ENCODE data around the gene SMAD3.

DNA sequence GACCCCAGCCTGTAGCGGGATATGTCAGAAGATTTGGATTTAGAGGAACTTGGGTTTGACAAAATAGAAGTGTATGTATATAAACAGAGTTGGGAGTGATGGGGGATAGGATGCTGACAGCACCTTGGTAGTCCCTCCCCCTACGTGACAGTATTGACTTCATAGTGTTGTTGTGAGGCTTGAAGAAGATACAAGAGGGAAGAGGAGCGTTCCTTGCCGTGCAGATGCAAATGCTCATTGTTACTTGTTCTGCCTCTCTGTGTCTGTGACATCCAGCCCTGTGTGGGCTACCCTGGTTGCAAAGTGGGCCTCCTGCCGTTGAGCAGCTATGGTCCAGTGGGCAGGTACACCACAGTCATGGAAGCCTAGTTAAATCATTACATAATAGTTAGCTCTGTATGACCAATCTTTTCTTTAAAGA, 45.0 kb downstream of the SMAD3 start:
- TF ChIP-seq ZNF658 (tag by site-specific recombination; IDR thresholded peaks at IDR 0.05) = no peak
- TF ChIP-seq, protein P1, sequence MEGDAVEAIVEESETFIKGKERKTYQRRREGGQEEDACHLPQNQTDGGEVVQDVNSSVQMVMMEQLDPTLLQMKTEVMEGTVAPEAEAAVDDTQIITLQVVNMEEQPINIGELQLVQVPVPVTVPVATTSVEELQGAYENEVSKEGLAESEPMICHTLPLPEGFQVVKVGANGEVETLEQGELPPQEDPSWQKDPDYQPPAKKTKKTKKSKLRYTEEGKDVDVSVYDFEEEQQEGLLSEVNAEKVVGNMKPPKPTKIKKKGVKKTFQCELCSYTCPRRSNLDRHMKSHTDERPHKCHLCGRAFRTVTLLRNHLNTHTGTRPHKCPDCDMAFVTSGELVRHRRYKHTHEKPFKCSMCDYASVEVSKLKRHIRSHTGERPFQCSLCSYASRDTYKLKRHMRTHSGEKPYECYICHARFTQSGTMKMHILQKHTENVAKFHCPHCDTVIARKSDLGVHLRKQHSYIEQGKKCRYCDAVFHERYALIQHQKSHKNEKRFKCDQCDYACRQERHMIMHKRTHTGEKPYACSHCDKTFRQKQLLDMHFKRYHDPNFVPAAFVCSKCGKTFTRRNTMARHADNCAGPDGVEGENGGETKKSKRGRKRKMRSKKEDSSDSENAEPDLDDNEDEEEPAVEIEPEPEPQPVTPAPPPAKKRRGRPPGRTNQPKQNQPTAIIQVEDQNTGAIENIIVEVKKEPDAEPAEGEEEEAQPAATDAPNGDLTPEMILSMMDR (tag by site-specific recombination; IDR thresholded peaks at IDR 0.05) = no peak
- no peak for TF ChIP-seq REPIN1 (tag by site-specific recombination; IDR thresholded peaks at IDR 0.05; ENCODE audit: low read depth)
- no peak for TF ChIP-seq ZEB2 (tag by site-specific recombination; IDR thresholded peaks at IDR 0.05)
- TF ChIP-seq KLF9 (tag by site-specific recombination; IDR thresholded peaks at IDR 0.05; ENCODE audit: low read depth) = no peak
- TF ChIP-seq ZNF121 (tag by site-specific recombination; IDR thresholded peaks at IDR 0.05) = no peak
- no peak for TF ChIP-seq ZNF530 (tag by site-specific recombination; IDR thresholded peaks at IDR 0.05; ENCODE audit: low read depth)
- TF ChIP-seq SP2 (tag by site-specific recombination; IDR thresholded peaks at IDR 0.05) = no peak
- no peak for TF ChIP-seq ZBTB21 (tag by site-specific recombination; IDR thresholded peaks at IDR 0.05)
